ENCODE measurements around the gene TMEM259. TPM values are rescaled to one million over a fixed set of nuclear protein-coding genes. Genes with fewer than 3 reads are reported as not detected.

Gene TMEM259
- total and polyA plus RNA-seq, 9 of the 15 experiments (the other 6 are each of a cell fraction or from before 2014, with no cell fraction given) = 0.52 to 231 (median 63.6) TPM

DNA sequence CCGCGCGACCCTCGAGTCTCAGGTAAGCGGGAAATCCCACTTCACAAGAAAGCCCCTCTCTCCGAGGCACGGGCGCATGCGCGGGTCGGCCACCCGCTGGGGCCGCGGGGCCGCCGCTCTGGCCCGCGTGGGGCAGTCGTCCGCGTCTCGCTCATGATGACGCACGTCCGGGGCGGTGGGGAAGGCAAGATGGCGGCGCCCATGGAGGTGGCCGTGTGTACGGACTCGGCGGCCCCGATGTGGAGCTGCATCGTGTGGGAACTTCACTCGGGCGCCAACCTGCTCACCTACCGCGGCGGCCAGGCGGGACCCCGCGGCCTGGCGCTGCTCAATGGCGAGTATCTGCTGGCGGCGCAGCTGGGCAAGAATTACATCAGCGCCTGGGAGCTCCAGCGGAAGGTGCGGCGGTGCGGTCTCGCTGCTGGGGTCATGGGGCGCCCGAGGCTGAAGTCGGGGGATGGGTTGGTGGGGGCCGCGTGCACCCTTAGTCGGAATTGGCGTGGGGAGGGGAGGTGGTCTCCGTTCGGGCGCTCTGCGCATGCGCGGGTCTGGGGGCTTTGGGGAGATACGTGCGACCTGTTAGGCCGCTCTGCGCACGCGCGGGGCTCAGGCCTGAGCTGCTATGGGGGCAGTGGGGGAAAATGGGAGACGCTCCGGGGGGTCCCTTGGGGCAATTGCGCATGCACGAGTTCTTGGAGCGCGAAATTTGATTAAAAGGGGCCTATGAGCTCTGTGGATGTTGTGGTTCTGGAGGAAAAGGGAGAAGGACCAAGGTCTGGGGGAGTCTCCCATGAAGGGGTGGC is 36.6 kb downstream of the TMEM259 start, which contains the start of gene WDR18 (continued):
- TF ChIP-seq ATF7 (IDR thresholded peaks at IDR 0.05) (peak; percentile 85), RUNX1 (IDR thresholded peaks at IDR 0.05; ENCODE audit: low read depth) (no peak), HDAC8 (tag; IDR thresholded peaks at IDR 0.05) (no peak), ZFP1 (CRISPR knock-in tag; IDR thresholded peaks at IDR 0.05) (no peak), HIVEP1 (CRISPR knock-in tag; IDR thresholded peaks at IDR 0.05) (no peak), ZNF124 (CRISPR knock-in tag; IDR thresholded peaks at IDR 0.05) (no peak), POLR2AphosphoS5 (IDR thresholded peaks at IDR 0.05; ENCODE audit: control insufficient read depth, insufficient read depth, low read depth, low read length) (0 out of 2 replicates have a peak, but pooled peaks have one; percentile 26), ZNF121 (CRISPR knock-in tag; conservative IDR thresholded peaks at IDR 0.05) (no peak), OTX1 (CRISPR knock-in tag; IDR thresholded peaks at IDR 0.05) (no peak), BMI1 (IDR thresholded peaks at IDR 0.05; ENCODE audit: low read length) (no peak), ZNF57 (CRISPR knock-in tag; IDR thresholded peaks at IDR 0.05) (no peak), FOXA3 (CRISPR knock-in tag; conservative IDR thresholded peaks at IDR 0.05 in 1 of 2, IDR thresholded peaks at IDR 0.05 in 1 of 2) (peak in 1 of 2 experiments; percentile 82; a peak in 2 of 4 replicates), ZNF316 (IDR thresholded peaks at IDR 0.05) (no peak), ZNF77 (CRISPR knock-in tag; IDR thresholded peaks at IDR 0.05) (no peak), HMGN3 (IDR thresholded peaks at IDR 0.05; ENCODE audit: borderline replicate concordance, extremely low read depth, insufficient read length, low read depth, low read length) (peak; percentile 80), XRCC5 (IDR thresholded peaks at IDR 0.05; ENCODE audit: low read depth, low read length) (no peak), DNMT1 (IDR thresholded peaks at IDR 0.05) (no peak), ZNF354B (CRISPR knock-in tag; IDR thresholded peaks at IDR 0.05) (no peak), KDM2B (CRISPR knock-in tag; IDR thresholded peaks at IDR 0.05) (no peak), CBFA2T2 (conservative IDR thresholded peaks at IDR 0.05) (no peak), SETDB1 (IDR thresholded peaks at IDR 0.05; ENCODE audit: low read length) (no peak)
- TF ChIP-seq, protein P1, sequence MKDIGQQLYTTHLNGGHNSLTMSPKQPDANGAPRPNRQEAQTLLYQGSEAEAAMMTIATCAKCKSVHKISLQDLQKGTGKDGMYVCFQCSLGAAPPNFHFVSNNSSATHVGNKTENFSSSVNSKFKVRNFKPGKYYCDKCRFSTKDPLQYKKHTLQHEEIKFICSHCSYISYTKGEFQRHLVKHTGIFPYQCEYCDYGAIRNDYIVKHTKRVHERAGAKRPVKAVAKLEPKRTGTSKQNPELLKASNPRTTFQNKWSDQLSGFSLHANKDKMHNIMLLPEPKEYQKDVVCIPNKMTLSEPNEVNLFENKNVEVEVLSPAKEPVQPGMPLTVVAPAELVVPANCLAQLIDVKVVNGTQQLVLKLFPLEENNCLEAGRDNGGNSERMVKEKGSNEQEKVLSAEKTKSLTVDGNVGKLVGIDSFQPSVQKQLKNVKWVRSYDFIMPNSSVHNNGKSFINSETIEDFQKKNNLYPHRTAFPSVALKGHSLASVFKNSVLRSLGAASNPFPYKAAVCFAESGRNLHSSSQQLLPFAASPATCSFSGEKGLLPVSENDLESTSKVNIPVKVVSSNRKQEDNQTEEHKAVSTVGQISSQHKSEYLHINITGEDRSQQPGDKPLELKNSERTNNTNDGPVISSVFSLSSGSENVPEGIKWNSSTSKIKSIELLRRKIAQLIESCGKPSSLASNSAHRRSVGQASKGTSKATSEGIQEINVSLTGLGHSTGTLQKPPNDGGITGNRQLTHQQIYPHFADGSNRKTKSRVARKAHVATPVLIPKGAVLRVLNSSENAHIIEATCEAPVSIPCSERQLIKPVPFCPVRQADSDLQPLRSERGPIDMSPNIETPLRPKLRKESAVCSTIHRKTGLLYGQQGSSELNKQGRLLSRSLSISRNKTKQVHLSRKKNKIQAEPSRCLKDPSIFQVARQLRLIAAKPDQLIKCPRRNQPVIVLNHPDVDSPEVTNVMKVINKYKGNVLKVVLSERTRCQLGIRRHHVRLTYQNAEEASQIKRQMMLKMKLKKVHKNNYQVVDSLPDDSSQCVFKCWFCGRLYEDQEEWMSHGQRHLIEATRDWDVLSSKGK (CRISPR knock-in tag; IDR thresholded peaks at IDR 0.05) = no peak
- TF ChIP-seq, protein P2, sequence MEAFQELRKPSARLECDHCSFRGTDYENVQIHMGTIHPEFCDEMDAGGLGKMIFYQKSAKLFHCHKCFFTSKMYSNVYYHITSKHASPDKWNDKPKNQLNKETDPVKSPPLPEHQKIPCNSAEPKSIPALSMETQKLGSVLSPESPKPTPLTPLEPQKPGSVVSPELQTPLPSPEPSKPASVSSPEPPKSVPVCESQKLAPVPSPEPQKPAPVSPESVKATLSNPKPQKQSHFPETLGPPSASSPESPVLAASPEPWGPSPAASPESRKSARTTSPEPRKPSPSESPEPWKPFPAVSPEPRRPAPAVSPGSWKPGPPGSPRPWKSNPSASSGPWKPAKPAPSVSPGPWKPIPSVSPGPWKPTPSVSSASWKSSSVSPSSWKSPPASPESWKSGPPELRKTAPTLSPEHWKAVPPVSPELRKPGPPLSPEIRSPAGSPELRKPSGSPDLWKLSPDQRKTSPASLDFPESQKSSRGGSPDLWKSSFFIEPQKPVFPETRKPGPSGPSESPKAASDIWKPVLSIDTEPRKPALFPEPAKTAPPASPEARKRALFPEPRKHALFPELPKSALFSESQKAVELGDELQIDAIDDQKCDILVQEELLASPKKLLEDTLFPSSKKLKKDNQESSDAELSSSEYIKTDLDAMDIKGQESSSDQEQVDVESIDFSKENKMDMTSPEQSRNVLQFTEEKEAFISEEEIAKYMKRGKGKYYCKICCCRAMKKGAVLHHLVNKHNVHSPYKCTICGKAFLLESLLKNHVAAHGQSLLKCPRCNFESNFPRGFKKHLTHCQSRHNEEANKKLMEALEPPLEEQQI (IDR thresholded peaks at IDR 0.05) = no peak
- TF ChIP-seq, protein P3, sequence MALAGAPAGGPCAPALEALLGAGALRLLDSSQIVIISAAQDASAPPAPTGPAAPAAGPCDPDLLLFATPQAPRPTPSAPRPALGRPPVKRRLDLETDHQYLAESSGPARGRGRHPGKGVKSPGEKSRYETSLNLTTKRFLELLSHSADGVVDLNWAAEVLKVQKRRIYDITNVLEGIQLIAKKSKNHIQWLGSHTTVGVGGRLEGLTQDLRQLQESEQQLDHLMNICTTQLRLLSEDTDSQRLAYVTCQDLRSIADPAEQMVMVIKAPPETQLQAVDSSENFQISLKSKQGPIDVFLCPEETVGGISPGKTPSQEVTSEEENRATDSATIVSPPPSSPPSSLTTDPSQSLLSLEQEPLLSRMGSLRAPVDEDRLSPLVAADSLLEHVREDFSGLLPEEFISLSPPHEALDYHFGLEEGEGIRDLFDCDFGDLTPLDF (CRISPR knock-in tag; IDR thresholded peaks at IDR 0.05) = no peak
